T-helper 17 cell (primary cell): ENCODE data around the gene IL36RN. TPM values are rescaled to one million over a fixed set of nuclear protein-coding genes. Genes with fewer than 3 reads are reported as not detected.

Experiments
- ATAC-seq: fragments of 150-1000 bp; cut with Tn5 transposase; 2 replicates; pipeline ENCODE4 v1.10.0; 2021; ENCODE audit warnings: mild to moderate bottlenecking, moderate library complexity
- DNase-seq, 3 donors: peaks; one replicate each; pipeline versions ENCODE4 v3.0.0 to v3.0.0-alpha.2; 2020 to 2021
- H3K9me3 ChIP-seq: one replicate; pipeline ENCODE4 v1.7.0; 2013; ENCODE audit warnings: low read length, mild to moderate bottlenecking; ENCODE audit not compliant: control insufficient read depth, poor library complexity, severe bottlenecking
- H3K27ac Mint-ChIP-seq: one replicate; pipeline ENCODE4 v1.8.0; 2022; ENCODE audit warnings: mild to moderate bottlenecking, moderate library complexity, mixed read lengths
- H3K27me3 Mint-ChIP-seq: one replicate; pipeline ENCODE4 v1.8.0; 2022; ENCODE audit warnings: mixed read lengths
- H3K36me3 Mint-ChIP-seq: one replicate; pipeline ENCODE4 v1.8.0; 2022; ENCODE audit warnings: low read depth, mixed read lengths
- H3K4me1 Mint-ChIP-seq: one replicate; pipeline ENCODE4 v1.8.0; 2022; ENCODE audit warnings: mild to moderate bottlenecking, mixed read lengths
- H3K4me3 Mint-ChIP-seq: one replicate; pipeline ENCODE4 v1.8.0; 2022; ENCODE audit warnings: mild to moderate bottlenecking, moderate library complexity, mixed read lengths
- total RNA-seq, 4 donors: library from RNA in 2 of 4; stranded (reverse) in 2 of 4; gene quantifications; one replicate each; pipeline ENCODE4 v1.2.3 and lab custom pipeline; 2022 to 2026

The IL36RN gene
- total RNA-seq, 2 donors from 2014 or later: not detected

GRCh38 chr2:113054066-113054465 is 4.9 kb upstream of the IL36RN start:
- Mint-ChIP-seq H3K4me3 (no peak overlapping the region), H3K4me1 (no peaks in the 10 kb centered on the region), H3K27ac (no peak overlapping the region), H3K36me3 (peaks cover 2% of the 10 kb centered on the region), H3K27me3 (peaks cover 7% of the 10 kb centered on the region)
- no peak for ATAC-seq
- no peaks in the 10 kb centered on the region for H3K9me3 ChIP-seq
- no peak for DNase-seq

- Mint-ChIP-seq H3K27ac (no peak overlapping the region), H3K27me3 (peaks cover 9% of the 10 kb centered on the region), H3K4me1 (no peaks in the 10 kb centered on the region), H3K4me3 (no peak overlapping the region), H3K36me3 (peaks cover 2% of the 10 kb centered on the region)
- DNase-seq (no peak), ATAC-seq (no peak)
- H3K9me3 ChIP-seq: no peaks in the 10 kb centered on the region
Measured at GRCh38 chr2:113056521-113056920, 2.5 kb upstream of the IL36RN start.

- Mint-ChIP-seq H3K36me3 (peaks cover 2% of the 10 kb centered on the region), H3K27me3 (peaks cover 7% of the 10 kb centered on the region), H3K27ac (no peak overlapping the region), H3K4me1 (no peaks in the 10 kb centered on the region), H3K4me3 (no peak overlapping the region)
- no peaks in the 10 kb centered on the region for H3K9me3 ChIP-seq
- DNase-seq: no peak
- no peak for ATAC-seq
Measured at GRCh38 chr2:113057117-113057516, 1.9 kb upstream of the IL36RN start.

- no peak overlapping the region for H3K4me3 Mint-ChIP-seq
- ATAC-seq (no peak), DNase-seq (no peak)
- H3K9me3 ChIP-seq: no peaks in the 10 kb centered on the region
- peaks cover 7% of the 10 kb centered on the region for H3K27me3 Mint-ChIP-seq
- no peaks in the 10 kb centered on the region for H3K4me1 Mint-ChIP-seq
- no peak overlapping the region for H3K27ac Mint-ChIP-seq
- H3K36me3 Mint-ChIP-seq: peaks cover 2% of the 10 kb centered on the region
Measured at GRCh38 chr2:113058411-113058994, 495 bp upstream of the IL36RN start.

- Mint-ChIP-seq H3K4me1 (no peaks in the 10 kb centered on the region), H3K27me3 (peaks cover 7% of the 10 kb centered on the region), H3K36me3 (peaks cover 2% of the 10 kb centered on the region), H3K27ac (no peak overlapping the region), H3K4me3 (no peak overlapping the region)
- H3K9me3 ChIP-seq: no peaks in the 10 kb centered on the region
- DNase-seq (no peak), ATAC-seq (no peak)
Measured at GRCh38 chr2:113060396-113060795, 1.4 kb downstream of the IL36RN start.

GRCh38 chr2:113060796-113061195 is 1.8 kb downstream of the IL36RN start:
- Mint-ChIP-seq H3K27ac (no peak overlapping the region), H3K4me1 (no peaks in the 10 kb centered on the region), H3K36me3 (peaks cover 2% of the 10 kb centered on the region), H3K27me3 (peaks cover 7% of the 10 kb centered on the region), H3K4me3 (no peak overlapping the region)
- DNase-seq (no peak), ATAC-seq (no peak)
- H3K9me3 ChIP-seq: no peaks in the 10 kb centered on the region

GRCh38 chr2:113061241-113061640 is 2.2 kb downstream of the IL36RN start:
- no peak overlapping the region for H3K4me3 Mint-ChIP-seq
- ATAC-seq (no peak), DNase-seq (no peak)
- peaks cover 2% of the 10 kb centered on the region for H3K36me3 Mint-ChIP-seq
- H3K9me3 ChIP-seq: no peaks in the 10 kb centered on the region
- no peaks in the 10 kb centered on the region for H3K4me1 Mint-ChIP-seq
- H3K27ac Mint-ChIP-seq: no peak overlapping the region
- peaks cover 7% of the 10 kb centered on the region for H3K27me3 Mint-ChIP-seq

- Mint-ChIP-seq H3K27ac (no peak overlapping the region), H3K4me1 (no peaks in the 10 kb centered on the region)
Measured at GRCh38 chr2:113061896-113062770, 3.1 kb downstream of the IL36RN start.

GRCh38 chr2:113064281-113064680 is 5.3 kb downstream of the IL36RN start:
- no peak for ATAC-seq
- DNase-seq: no peak
- Mint-ChIP-seq H3K36me3 (no peaks in the 10 kb centered on the region), H3K4me3 (no peak overlapping the region), H3K4me1 (no peaks in the 10 kb centered on the region), H3K27me3 (peaks cover 7% of the 10 kb centered on the region), H3K27ac (no peak overlapping the region)
- H3K9me3 ChIP-seq: no peaks in the 10 kb centered on the region

More at GRCh38 chr2:113061896-113062770, 3.1 kb downstream of the IL36RN start:
- no peaks in the 10 kb centered on the region for H3K9me3 ChIP-seq
- H3K27me3 Mint-ChIP-seq: peaks cover 7% of the 10 kb centered on the region
- ATAC-seq: no peak
- H3K4me3 Mint-ChIP-seq: no peak overlapping the region
- peaks cover 2% of the 10 kb centered on the region for H3K36me3 Mint-ChIP-seq
- no peak for DNase-seq

- Mint-ChIP-seq H3K4me3 (no peak overlapping the region), H3K4me1 (no peaks in the 10 kb centered on the region), H3K36me3 (no peaks in the 10 kb centered on the region), H3K27me3 (peaks cover 7% of the 10 kb centered on the region), H3K27ac (no peak overlapping the region)
- DNase-seq (no peak), ATAC-seq (no peak)
- H3K9me3 ChIP-seq: no peaks in the 10 kb centered on the region
Measured at GRCh38 chr2:113064898-113065297, 5.9 kb downstream of the IL36RN start.

GRCh38 chr2:113067681-113068080 is 8.7 kb downstream of the IL36RN start, which contains the start of gene IL1F10:
TSS of gene IL1F10 (plus strand) at chr2:113067970. CDS start at chr2:113072739, 4,769 bp downstream.
- no peaks in the 10 kb centered on the region for H3K36me3 Mint-ChIP-seq
- H3K27me3 Mint-ChIP-seq: peaks cover 9% of the 10 kb centered on the region
- H3K9me3 ChIP-seq: no peaks in the 10 kb centered on the region
- DNase-seq (no peak), ATAC-seq (no peak)
- no peak within 1 kb of the TSS for H3K4me3 Mint-ChIP-seq
- H3K27ac Mint-ChIP-seq: no peak within 1 kb of the TSS
- no peaks in the 10 kb centered on the region for H3K4me1 Mint-ChIP-seq

GRCh38 chr2:113068249-113068648 is 9.3 kb downstream of the IL36RN start:
- ATAC-seq (no peak), DNase-seq (no peak)
- no peak overlapping the region for H3K27ac Mint-ChIP-seq
- peaks cover 2% of the 10 kb centered on the region for H3K4me1 Mint-ChIP-seq
- no peaks in the 10 kb centered on the region for H3K36me3 Mint-ChIP-seq
- H3K27me3 Mint-ChIP-seq: peaks cover 14% of the 10 kb centered on the region
- no peaks in the 10 kb centered on the region for H3K9me3 ChIP-seq
- H3K4me3 Mint-ChIP-seq: no peak overlapping the region

GRCh38 chr2:113068706-113069485 is 9.9 kb downstream of the IL36RN start:
- Mint-ChIP-seq H3K27ac (no peak overlapping the region), H3K4me3 (no peak overlapping the region), H3K36me3 (no peaks in the 10 kb centered on the region), H3K27me3 (peaks cover 17% of the 10 kb centered on the region), H3K4me1 (peaks cover 2% of the 10 kb centered on the region)
- no peak for ATAC-seq
- DNase-seq: no peak
- H3K9me3 ChIP-seq: no peaks in the 10 kb centered on the region
